Heart right ventricle (tissue), 16 donors: ENCODE measurements around the gene CEP89. TPM values are rescaled to one million over a fixed set of nuclear protein-coding genes. Genes with fewer than 3 reads are reported as not detected.

Experiments
- ATAC-seq, 8 donors: fragments of 200-7000 bp; cut with Tn5 transposase; one replicate each; pipeline ENCODE4 v1.9.1; 2020; ENCODE audit warnings: mild to moderate bottlenecking in 8 of 8, moderate library complexity in 8 of 8, moderate number of reproducible peaks in 1 of 8
- DNase-seq, 2 donors: peaks; one replicate each; pipeline ENCODE4 v3.0.0-alpha.2; 2020
- H3K27ac ChIP-seq, 10 donors: fragments of 200-600 bp; sonication (generic) in 2 of 10; one replicate each; pipeline versions ENCODE4 v1.5.0 to v1.8.0; 2020 to 2022; ENCODE audit warnings: mild to moderate bottlenecking in 3 of 10
- H3K27me3 ChIP-seq, 7 donors: fragments of 200-600 bp; one replicate each; pipeline ENCODE4 v1.8.0; 2021 to 2022; ENCODE audit warnings: mild to moderate bottlenecking in 2 of 7
- H3K36me3 ChIP-seq, 9 donors: fragments of 200-600 bp; sonication (generic) in 1 of 9; one replicate each; pipeline versions ENCODE4 v1.5.0 to v1.8.0; 2020 to 2022; ENCODE audit warnings: mild to moderate bottlenecking in 2 of 9
- H3K4me1 ChIP-seq, 9 donors: fragments of 200-600 bp; sonication (generic) in 1 of 9; one replicate each; pipeline versions ENCODE4 v1.5.0 to v1.8.0; 2020 to 2022; ENCODE audit warnings: mild to moderate bottlenecking in 4 of 9
- H3K4me3 ChIP-seq, 10 donors: fragments of 200-600 bp; sonication (generic) in 2 of 10; one replicate each; pipeline versions ENCODE4 v1.5.0 to v1.8.0; 2020 to 2022; ENCODE audit warnings: mild to moderate bottlenecking in 7 of 10, moderate library complexity in 2 of 10
- H3K9me3 ChIP-seq, 11 donors: fragments of 200-600 bp in 10 of 11; sonication (generic) in 2 of 11; one replicate each; pipeline versions ENCODE4 v1.5.0 to v1.8.0; 2013 to 2022; ENCODE audit warnings: mild to moderate bottlenecking in 2 of 11, control low read depth in 1 of 11, moderate library complexity in 1 of 11
- WGBS, 2 donors: extraction: QIAGEN DNeasy Blood & Tissue Kit; methylation state at CpG; one replicate each; pipeline ENCODE4 v1.1.7; 2013; ENCODE audit warnings: inconsistent platforms in 1 of 2; 5-methylcytosine and 5-hydroxymethylcytosine counted together
- intact Hi-C, 10 donors: fragments of 100-400 bp; cut with DNase I; formaldehyde crosslinking; loops; one replicate each; pipeline versions ENCODE4 v1.11.1 to v1.14.2; 2022
- polyA plus RNA-seq, 2 donors: library from polyadenylated mRNA; stranded (reverse); fragments of 200-250 nt; gene quantifications; one replicate each; pipeline ENCODE4 v1.2.3, GENCODE V29; 2013
- total RNA-seq, 10 donors: library from RNA; stranded (reverse); fragmentation: NEBNext Ultra II Directional in 3 of 10; extraction: Animal tissue kit (Norgen Biotek cat#: 25700) in 3 of 10; gene quantifications; one replicate each; pipeline versions ENCODE4 v1.2.1 to v1.2.4, GENCODE V29; 2021 to 2023
- TF ChIP-seq, protein P1 (sequence below), 9 donors: fragments of 200-600 bp; sonication (generic) in 2 of 9; IDR thresholded peaks; one replicate each; pipeline versions ENCODE4 v1.5.0 to v1.8.0; 2021 to 2022; ENCODE audit warnings: antibody characterized with exemption in 9 of 9, mild to moderate bottlenecking in 5 of 9, moderate library complexity in 1 of 9
- donor health status: Arrhythmogenic right ventricular cardiomyopathy.
- donor health status: ischemic (EF 13 %, LVEDD 7.1; RV severe dilation, severe dysfunction).
- donor health status: healthy with polysubstance abuse.
- donor health status: DM: no; HTN: yes; CAD: no.
- donor health status: DM: no; HTN: no; CAD: no.
- donor health status: ischemic (EF 25% LVEDD 6.9; RV normal size, moderate dysfunction).
- donor health status: ischemic (EF 25% LVEDD 5.7; RV mildly dilated, moderate dysfunction).
- donor health status: healthy.
- donor health status: DM: yes; HTN: yes; CAD: no.
- donor health status: Ischemic cardiomyopathy.
- donor health status: ischemic (EF 35%, LVEDD 5.7; RV mildly dilated, moderate dysfunction).
- donor health status: nonischemic (EF 11% LVEDD 7.7; RV severe dilation, severe dysfunction).
- donor health status: DM: yes; HTN: yes; CAD: no.
- donor health status: PGD.
- donor health status: ischemic (EF 29% LVEDD 5.4; RV normal size, mild dysfunction).
- donor health status: nonischemic (EF 23%, LVEDD 6.1; RV moderate dilation, normal function).

The CEP89 gene
- total and polyA plus RNA-seq, 12 donors = 7.5 to 13.9 (median 10.0) TPM

DNA sequence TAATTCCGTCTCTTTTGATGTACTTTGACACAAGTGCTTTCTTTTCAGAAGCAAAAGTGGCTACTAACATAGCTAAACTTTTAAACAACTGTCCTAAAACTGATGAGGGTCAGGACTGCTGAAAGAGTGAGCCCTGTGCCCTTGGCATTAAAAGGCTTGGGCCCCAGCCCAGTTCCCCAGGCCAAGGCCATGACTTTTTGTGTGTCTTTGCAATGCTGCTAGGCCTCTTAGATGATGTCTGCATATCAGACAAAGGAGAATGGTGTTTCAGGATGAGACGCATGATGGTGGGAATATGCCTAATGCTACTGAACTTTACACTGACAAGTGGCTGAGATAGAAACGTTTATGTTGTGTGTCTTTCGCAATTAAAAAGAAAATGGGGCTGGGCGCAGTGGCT lies 140.1 kb downstream of the CEP89 start:
- ATAC-seq (no peak), DNase-seq (no peak)
- H3K9me3 ChIP-seq = peaks cover 0 to 5% (median 0%) of the 10 kb centered on the region in 11 donors
- no peak overlapping the region for H3K4me3 ChIP-seq
- no peak overlapping the region for H3K27ac ChIP-seq
- H3K27me3 ChIP-seq = peaks cover 0 to 2% (median 0%) of the 10 kb centered on the region in 7 donors
- TF ChIP-seq, protein P1, sequence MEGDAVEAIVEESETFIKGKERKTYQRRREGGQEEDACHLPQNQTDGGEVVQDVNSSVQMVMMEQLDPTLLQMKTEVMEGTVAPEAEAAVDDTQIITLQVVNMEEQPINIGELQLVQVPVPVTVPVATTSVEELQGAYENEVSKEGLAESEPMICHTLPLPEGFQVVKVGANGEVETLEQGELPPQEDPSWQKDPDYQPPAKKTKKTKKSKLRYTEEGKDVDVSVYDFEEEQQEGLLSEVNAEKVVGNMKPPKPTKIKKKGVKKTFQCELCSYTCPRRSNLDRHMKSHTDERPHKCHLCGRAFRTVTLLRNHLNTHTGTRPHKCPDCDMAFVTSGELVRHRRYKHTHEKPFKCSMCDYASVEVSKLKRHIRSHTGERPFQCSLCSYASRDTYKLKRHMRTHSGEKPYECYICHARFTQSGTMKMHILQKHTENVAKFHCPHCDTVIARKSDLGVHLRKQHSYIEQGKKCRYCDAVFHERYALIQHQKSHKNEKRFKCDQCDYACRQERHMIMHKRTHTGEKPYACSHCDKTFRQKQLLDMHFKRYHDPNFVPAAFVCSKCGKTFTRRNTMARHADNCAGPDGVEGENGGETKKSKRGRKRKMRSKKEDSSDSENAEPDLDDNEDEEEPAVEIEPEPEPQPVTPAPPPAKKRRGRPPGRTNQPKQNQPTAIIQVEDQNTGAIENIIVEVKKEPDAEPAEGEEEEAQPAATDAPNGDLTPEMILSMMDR (IDR thresholded peaks at IDR 0.05) = no peak
- WGBS, 2 donors = 89 to 92% methylated on average over 5 of the region's 5 CpGs
- no peaks in the 10 kb centered on the region for H3K36me3 ChIP-seq
- intact Hi-C loops = no loop called here
- H3K4me1 ChIP-seq = no peaks in the 10 kb centered on the region

DNA sequence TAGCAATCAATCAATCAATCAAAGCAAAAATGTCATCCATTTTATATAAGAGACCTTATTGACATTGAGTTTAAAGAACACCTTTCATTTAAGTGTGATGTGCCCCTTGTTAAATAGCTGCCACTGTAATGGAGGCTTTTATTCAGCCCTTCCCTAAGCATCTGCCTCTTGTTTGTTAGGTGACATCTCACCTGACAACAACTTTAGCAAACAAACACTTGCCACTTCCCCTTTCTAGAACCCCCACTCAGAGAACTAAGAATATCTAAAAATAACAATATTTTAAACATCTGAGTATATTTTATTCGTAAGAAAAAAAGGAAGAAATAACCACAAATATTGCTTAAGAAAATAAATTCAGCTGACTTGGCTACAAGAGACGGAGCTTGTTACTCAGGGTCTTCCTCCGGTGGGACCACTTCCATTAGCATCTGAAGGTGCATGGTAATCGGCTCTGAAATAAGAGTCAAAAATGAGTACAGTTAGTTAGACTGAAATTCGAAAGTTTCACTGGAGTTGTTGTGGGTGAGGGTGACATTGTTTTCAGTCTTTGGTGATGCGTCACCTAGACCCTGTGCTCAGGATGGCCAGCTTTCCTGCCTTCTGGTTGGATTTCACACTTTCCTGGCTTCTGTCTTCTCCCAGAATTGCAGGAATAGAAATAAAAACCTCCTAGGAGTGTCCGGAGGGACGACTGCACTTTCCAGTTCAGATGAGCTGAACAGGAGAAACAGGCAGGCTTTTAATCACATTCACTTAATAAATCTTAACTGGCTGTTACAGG lies 141.3 kb downstream of the CEP89 start:
- 87 to 91% methylated on average over 8 of the region's 8 CpGs for WGBS, 2 donors
- intact Hi-C loops = no loop called here

DNA sequence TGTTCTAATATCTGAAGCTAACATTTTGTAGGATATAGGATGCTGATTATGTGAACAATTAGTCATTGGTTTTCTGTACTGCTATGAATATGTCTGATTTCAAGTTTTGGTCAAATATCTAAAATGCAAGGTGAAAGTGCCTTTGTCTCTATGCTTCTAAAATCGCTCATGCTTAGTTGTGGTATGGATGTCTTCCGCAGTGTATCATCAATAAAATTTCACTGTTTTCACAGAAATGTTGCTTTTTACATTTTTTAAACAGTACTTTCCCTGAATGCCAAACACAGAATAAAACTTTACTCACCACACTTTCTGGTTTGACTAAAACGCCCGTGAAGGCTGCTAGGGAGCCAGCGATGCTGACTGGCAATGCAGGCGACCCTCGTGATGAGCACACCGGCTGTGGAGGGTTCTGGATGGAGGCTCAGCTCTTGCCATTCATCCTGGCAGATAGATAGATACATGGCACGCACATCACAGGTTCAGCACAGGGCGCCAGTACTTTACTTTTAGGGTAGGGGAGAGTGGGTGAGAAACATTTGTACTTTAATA lies 142.3 kb downstream of the CEP89 start:
- ATAC-seq = no peak
- H3K36me3 ChIP-seq = no peaks in the 10 kb centered on the region
- H3K27me3 ChIP-seq = peaks cover 0 to 10% (median 1%) of the 10 kb centered on the region in 7 donors
- intact Hi-C loops = no loop called here
- DNase-seq = no peak
- H3K4me3 ChIP-seq = no peak overlapping the region
- H3K9me3 ChIP-seq = peaks cover 0 to 5% (median 0%) of the 10 kb centered on the region in 11 donors
- TF ChIP-seq, protein P1 (IDR thresholded peaks at IDR 0.05) = no peak
- 92 to 93% methylated on average over 10 of the region's 10 CpGs for WGBS, 2 donors
- H3K27ac ChIP-seq = no peak overlapping the region
- no peaks in the 10 kb centered on the region for H3K4me1 ChIP-seq

More for the DNA sequence above, 141.3 kb downstream of the CEP89 start:
- TF ChIP-seq, protein P1 (IDR thresholded peaks at IDR 0.05) = no peak
- no peak for ATAC-seq
- peaks cover 0 to 5% (median 0%) of the 10 kb centered on the region in 11 donors for H3K9me3 ChIP-seq
- no peaks in the 10 kb centered on the region for H3K4me1 ChIP-seq
- H3K27ac ChIP-seq = no peak overlapping the region
- no peak overlapping the region for H3K4me3 ChIP-seq
- no peaks in the 10 kb centered on the region for H3K36me3 ChIP-seq
- DNase-seq = no peak
- peaks cover 0 to 2% (median 0%) of the 10 kb centered on the region in 7 donors for H3K27me3 ChIP-seq

DNA sequence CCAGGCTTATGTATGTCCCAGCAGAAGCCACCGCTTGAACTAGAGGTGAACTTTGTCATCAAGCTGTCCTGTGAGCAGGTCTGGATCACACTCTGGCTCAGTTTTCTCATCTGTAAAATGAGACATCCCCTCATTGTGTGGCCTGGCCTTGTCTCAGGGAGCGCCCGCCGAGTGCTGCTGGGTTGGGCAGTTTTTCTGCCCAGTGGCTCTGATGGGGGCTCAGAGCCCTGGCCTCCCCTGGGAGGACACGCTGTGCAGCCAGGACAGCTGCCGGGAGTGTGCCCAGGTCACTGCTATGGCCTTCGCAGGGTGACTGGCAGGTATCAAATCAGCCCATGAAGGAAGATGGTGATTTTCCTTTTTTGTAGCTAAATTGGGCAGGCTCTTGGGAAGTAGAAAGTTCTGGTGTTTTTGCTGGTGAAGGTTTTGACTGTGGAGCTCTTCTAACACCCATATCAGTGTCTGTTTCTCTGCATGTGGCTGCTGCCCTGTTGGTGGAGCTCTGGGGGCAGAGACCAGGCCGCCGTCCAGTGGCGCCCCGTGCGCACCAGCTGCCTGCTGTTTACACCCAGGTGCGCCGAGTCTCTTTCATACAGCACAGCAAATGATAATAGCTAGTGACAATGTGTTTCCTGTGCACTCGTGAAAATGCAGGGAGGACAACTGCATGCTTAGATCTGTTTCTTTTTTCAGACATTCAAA lies 143.0 kb downstream of the CEP89 start:
- intact Hi-C loops = no loop called here
- H3K9me3 ChIP-seq = peaks cover 0 to 5% (median 0%) of the 10 kb centered on the region in 11 donors
- no peaks in the 10 kb centered on the region for H3K36me3 ChIP-seq
- TF ChIP-seq, protein P1 (IDR thresholded peaks at IDR 0.05) = no peak
- no peak overlapping the region for H3K27ac ChIP-seq
- WGBS, 2 donors = 81 to 83% methylated on average over 15 of the region's 15 CpGs
- ATAC-seq = no peak
- no peak for DNase-seq
- no peak overlapping the region for H3K4me3 ChIP-seq
- peaks cover 0 to 17% (median 7%) of the 10 kb centered on the region in 7 donors for H3K27me3 ChIP-seq
- no peaks in the 10 kb centered on the region for H3K4me1 ChIP-seq
